SH-SY5Y (cell line): ENCODE data around the gene DCDC2.

Experiments
- GATA2 ChIP-seq: IDR thresholded peaks from 2 replicates; pipeline ENCODE4 v1.6.1; 2011; ENCODE audit warnings: mild to moderate bottlenecking, low read depth, low read length
- GATA3 ChIP-seq: IDR thresholded peaks from 2 replicates; pipeline ENCODE4 v1.6.1; 2011; ENCODE audit warnings: low read depth, mild to moderate bottlenecking, low read length, moderate library complexity

DNA sequence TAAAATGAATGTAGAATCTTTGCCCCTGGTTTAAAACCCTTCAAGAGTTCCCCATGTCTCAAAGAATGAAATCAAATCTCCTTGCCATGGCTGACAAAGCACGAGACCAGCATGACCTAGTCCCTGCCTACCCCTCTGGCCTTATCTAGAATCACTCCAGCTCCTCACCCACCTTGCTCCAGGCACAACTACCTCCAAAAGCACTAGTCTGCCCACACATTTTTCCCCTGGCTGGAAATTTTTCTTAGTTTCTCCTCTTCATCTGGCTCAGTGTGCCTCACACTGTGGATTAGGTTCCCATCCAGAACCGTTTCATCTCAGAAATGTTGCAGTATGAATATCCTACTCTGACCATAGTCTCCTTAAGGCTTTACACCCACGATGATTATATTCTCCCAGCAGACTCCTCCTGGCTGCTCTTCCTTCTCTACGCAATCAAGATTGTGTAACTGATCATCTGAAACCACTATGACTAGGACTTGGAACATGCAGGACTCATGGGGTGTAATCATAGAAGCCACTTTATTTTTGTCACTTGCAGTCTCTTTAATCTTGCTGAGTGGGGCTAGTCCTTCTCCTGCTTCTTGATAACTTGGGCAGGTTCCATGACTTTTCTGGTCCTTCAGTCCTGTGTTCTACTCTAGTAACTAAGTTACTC lies 37.0 kb upstream of the DCDC2 start:
- no peak for TF ChIP-seq GATA3
- TF ChIP-seq GATA2: no peak
